GM10266 (cell line): ENCODE results near the gene CSNK2A3.

Experiments used
- DNase-seq: peaks from one replicate; pipeline ENCODE4 v3.0.0; 2012; ENCODE audit errors: extremely low spot score
- CTCF ChIP-seq: IDR thresholded peaks from 2 replicates; pipeline ENCODE4 v1.5.1; 2012; ENCODE audit warnings: mild to moderate bottlenecking, low read depth; ENCODE audit not compliant: control insufficient read depth, insufficient read depth; ENCODE audit errors: missing control alignments

CSNK2A3 gene

GRCh38 chr11:11380340-11380739, 27.3 kb upstream of the CSNK2A3 start:
- DNase-seq: no peak
- TF ChIP-seq CTCF: no peak

GRCh38 chr11:11379661-11380060, 26.6 kb upstream of the CSNK2A3 start:
- no peak for TF ChIP-seq CTCF
- no peak for DNase-seq

GRCh38 chr11:11378184-11378940, 25.3 kb upstream of the CSNK2A3 start:
- TF ChIP-seq CTCF: no peak
- DNase-seq: no peak

- no peak for DNase-seq
- no peak for TF ChIP-seq CTCF
These were observed 21.5 kb upstream of the CSNK2A3 start for GRCh38 chr11:11374358-11375148.

- TF ChIP-seq CTCF: no peak
- DNase-seq: no peak
These were observed 20.9 kb upstream of the CSNK2A3 start for GRCh38 chr11:11373934-11374333.

GRCh38 chr11:11372461-11372860, 19.4 kb upstream of the CSNK2A3 start:
- TF ChIP-seq CTCF: no peak
- DNase-seq: no peak

GRCh38 chr11:11370962-11371303, 17.9 kb upstream of the CSNK2A3 start:
- TF ChIP-seq CTCF: no peak
- no peak for DNase-seq
